ENCODE results near the gene AXIN1.

- TF ChIP-seq TCF12 (IDR thresholded peaks at IDR 0.05; ENCODE audit: low read depth) (no peak), CEBPB (IDR thresholded peaks at IDR 0.05) (no peak), EP300 (IDR thresholded peaks at IDR 0.05; ENCODE audit: borderline replicate concordance) (no peak), CREB1 (IDR thresholded peaks at IDR 0.05; ENCODE audit: low read depth) (no peak), YY1 (IDR thresholded peaks at IDR 0.05; ENCODE audit: low read depth) (no peak), TAF1 (IDR thresholded peaks at IDR 0.05; ENCODE audit: low read depth) (no peak), MAX (IDR thresholded peaks at IDR 0.05) (no peak)
Observed at GRCh38 chr16:314795-315299, 37.7 kb downstream of the AXIN1 start.

All from Ishikawa (cell line).